GM18519 (cell line): ENCODE measurements around the gene UBE2S.
"Not testable (repeated sequence)": the region's sequence is repeated elsewhere in the genome, so short reads cannot be mapped to it uniquely, and the experiment has no call there.

ENCODE experiments used
- ATAC-seq: cut with Tn5 transposase; IDR thresholded peaks from one replicate; pipeline ENCODE4 v1.9.1; 2021; ENCODE audit warnings: mild to moderate bottlenecking, moderate library complexity; ENCODE audit not compliant: unreplicated experiment, low FRiP score

UBE2S gene

DNA sequence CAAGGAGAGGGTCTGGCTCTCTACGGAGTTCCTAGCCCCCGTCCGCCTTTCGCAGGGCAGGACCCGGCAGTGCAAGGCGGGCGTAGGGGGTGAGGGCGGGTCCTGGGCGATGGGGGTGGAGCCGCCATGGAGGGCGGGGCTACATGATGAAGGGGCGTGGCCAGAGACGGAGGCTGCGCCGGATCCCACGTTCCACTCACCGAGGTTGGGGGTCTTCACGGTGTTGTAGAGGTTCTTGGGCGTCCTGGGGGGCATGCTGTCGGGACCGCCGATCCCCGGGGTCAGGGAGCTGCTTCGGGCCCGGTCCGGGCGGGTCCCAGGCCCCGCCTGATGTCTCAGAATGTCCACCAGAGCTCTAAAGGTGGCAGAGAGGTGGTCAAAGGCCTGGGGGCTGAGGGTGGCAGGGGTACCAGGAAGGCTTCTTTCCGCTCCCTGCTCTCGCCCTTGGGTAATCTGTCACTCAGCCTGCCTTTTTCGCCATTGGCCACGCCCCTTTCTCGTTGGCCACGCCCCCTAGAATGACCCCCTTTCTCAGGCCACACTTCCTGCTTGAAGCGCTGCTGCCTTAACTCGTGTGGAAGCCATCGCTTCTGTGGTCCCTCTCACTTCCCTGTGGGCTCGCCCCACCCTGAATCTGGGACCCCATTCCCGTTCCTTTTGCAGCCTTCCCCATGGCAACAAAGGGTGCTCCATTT is 33.0 kb upstream of the UBE2S start:
- no peak for ATAC-seq

DNA sequence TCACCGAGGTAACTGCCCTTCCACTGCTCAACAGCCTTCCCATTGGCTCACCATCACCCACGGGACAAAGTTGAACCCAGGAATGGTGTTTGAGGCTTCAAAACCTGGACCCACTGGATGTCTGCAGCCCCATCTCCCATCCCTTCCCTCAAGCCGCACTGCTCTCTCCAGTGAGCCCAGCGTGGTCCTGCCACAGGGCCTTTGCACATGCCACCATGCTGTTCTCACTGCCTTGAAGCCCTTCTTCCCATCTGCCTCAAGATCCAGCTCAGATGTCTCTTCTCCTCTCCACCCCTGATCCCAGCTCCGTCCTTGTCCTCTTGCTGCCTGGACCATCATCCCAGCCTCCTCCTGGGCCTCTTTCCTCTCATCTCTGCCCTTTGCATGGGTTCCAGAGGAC is 31.5 kb upstream of the UBE2S start:
- ATAC-seq, result no peak

DNA sequence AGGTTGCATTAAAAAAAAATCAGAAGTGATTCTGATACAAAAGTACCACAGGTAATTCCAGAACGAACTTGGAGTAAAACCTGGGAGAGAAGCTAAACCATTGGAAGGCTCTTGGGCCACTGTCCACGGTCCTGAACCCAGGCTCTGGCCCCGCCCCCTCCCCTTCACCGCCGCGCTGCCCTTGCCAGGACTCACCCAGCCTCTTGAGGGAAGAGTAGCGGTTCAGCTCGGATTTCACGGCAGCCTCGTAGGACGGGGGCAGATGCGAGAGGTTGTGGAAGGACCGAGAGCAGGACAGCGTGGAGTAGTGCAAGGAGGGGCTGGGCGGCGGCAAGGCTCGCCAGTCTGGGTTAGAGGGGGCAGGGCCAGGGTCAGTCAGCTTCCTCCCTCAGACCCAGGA is 29.8 kb upstream of the UBE2S start:
- no peak for ATAC-seq

DNA sequence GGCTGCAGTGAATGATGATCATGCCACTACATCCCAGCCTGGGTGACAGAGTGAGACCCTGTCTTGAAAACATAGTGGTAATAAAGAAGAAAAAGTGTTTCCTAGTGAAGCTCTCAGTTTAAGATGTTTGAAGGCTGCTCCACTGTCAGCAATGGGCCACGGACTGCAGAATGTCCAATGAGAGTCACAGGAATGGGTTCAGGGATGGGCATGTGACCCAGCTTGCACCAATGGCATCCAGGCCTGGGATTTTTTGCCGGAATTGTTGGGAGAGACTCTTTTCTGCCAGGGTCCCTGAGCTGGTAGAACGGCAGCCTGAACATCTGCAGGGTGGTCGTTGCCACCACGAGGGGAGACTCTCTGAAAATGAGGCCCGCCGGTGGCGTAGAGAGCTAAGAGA is 29.3 kb upstream of the UBE2S start:
- no peak for ATAC-seq

DNA sequence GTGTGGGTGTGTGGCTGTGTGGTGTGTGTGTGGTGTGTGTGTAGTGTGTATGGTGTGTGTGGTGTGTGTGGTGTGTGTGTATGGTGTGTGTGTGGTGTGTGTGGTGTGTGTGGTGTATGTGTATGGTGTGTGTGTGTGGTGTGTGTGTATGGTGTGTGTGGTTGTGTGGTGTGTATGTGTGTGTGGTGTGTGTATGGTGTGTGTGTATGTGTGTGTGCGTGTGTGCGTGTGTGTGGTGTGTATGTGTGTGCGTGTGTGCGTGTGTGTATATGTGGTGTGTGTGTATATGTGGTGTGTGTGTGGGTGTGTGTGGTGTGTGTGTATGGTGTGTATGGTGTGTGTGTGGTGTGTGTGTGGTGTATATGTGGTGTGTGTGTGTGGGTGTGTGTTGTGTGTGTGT is 27.4 kb upstream of the UBE2S start:
- no peak for ATAC-seq

DNA sequence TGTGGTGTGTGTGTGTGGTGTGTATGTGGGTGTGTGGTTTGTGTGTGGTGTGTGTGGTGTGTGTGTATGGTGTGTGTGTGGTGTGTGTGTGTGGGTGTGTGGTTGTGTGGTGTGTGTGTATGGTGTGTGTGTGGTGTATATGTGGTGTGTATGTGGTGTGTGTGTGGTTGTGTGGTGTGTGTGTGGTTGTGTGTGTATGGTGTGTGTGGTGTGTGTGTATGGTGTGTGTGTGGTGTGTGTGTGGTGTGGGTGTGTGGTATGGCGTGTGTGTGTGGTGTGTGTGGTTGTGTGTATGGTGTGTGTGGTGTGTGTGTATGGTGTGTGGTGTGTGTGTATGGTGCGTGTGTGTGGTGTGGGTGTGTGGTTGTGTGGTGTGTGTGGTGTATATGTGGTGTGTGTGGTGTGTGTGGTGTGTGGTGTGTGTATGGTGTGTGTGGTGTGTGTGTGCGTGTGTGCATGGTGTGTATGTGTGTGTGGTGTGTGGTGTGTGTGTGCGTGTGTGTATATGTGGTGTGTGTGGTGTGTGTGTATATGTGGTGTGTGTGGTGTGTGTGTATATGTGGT is 26.9 kb upstream of the UBE2S start:
- no peak for ATAC-seq

DNA sequence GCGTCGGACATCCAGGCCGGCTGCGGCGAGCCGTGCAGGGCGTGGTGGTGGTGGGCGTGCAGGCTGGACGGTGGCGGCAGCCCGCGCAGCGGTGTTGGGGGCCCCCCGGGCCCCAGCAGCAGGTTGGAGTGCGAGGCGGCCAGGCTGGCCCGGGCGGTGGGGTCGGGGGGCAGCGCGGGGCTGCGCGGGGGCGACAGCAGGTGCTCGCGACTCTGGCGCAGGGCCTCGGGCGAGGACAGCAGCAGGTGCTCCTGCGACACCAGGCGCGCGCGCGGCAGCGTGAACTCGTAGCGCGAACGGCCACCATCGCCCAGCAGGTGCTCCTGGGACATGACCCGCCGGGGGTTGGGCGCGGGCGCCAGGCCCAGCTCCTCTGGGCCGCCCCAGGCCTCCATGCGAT is 25.7 kb upstream of the UBE2S start:
- no peak for ATAC-seq

DNA sequence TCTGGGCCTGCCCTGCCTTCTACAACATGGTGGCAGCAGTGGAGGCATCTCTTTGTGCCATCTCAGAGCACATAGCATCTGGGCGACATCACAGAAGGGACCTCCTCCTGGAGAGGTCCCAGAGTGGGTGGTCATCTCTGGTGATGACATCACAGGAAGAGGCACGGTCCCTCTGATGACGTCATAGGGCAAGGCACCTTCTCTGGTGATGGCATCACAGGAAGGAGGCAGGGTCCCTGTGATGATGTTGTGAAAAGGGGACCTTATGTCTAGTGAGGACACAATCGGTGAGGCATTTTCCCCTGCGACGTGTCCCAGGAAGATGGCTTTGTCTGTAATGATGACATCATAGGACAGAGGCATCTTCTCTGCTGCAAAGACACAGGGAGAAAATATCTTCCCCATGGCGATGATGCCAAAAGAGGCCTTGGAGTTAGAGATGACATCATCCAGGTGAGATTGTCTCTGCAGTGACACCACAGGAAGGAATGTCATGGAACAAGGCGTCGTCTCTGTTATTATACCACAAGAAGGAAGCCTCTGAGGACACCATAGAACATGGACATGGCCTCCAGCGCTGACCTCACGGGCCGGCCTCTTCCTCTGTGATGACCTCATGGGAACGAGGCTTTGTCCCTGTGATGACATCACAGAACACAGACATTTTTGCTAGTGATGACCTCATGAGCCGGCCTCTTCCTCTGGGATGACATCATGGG is 24.8 kb upstream of the UBE2S start:
- no peak for ATAC-seq

DNA sequence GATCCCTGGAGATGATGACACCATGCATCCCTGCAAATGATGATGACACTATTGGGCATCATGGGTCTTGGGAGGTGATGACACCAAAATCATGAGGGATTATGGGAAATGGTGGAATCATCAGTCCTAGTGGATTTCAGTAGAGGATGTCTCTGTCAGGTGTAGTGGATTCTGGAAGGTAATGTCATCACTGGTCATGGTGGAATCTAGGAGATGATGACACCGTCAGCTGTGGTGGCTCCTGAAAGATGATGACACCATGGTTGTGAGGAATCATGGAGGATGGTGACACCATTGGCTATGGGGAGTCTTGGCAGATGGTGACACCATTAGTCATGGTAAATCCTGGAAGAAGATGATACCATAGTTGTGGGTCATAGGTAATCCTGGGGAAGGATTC is 23.6 kb upstream of the UBE2S start:
- ATAC-seq, result no peak

DNA sequence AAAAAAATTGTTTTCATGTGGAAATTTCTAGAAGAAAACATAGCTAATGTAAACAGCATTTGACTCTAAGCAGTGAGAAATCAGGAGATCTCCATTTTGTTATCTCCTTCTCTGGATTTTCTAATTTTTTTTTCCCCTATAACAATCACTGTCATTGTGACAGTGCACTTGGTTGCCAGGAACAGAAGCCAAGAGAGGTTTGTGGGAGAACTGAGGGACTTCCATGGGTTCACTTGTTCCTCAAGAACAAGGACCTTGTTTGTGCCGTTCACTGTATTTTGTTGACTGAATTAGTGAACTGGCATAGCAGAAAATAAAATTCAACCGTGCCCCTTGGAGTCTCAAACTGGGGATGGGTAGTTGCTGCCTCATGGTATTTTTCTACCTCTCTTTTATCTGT is 18.5 kb upstream of the UBE2S start:
- no peak for ATAC-seq

DNA sequence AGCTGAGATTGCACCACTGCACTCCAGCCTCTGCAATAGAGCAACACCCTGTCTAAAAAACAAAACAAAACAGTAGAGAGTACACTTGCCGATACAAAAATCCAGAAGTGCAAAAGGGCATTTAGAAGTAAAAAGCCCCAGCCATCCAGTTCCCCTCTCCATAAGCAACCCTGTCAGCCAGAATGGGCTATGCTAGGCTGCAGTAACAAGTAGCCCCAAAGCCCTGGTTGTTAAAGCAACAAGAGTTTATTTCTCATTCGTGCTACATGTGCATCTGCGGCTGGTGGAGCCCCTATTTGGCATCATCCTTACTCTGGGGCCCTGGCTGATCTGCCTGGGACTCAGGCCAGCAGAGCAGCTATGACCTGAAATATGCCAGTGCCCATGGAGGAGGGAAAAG is 16.9 kb upstream of the UBE2S start:
- ATAC-seq, result no peak

DNA sequence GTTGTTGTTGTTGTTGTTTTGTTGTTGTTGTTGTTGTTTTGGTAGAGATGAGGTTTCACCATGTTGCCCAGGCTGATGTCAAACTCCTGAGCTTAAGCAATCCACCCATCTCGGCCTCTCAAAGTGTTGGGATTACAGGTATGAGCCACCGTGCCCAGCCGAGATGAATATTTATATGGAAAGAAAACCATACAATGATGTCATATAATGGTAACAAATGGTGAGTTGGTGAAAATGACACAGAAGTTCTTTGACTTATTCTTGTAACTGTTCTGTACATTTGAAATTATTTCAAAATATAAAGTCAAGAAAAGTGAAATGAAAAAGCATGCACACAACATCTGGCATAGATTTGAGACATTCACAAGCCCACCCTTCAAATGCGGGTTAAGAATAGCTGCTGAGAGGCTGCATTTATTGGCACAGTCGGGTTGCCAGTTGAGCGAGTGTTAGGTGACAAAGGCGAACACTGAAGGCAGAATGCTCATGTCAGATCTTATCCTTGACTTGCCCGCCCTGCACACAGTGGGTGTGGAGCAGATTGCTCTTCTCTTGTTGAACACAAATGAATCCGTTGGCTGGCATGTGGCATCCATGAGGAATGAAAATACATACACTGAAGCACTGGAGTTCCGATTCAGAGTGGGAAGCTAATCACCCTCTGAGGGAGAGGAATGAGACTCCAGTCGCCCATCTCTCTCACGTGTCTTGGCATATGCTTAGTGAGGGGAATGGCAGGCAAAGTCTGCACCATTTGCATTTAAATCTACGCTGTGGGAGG is 15.8 kb upstream of the UBE2S start:
- ATAC-seq, result no peak

DNA sequence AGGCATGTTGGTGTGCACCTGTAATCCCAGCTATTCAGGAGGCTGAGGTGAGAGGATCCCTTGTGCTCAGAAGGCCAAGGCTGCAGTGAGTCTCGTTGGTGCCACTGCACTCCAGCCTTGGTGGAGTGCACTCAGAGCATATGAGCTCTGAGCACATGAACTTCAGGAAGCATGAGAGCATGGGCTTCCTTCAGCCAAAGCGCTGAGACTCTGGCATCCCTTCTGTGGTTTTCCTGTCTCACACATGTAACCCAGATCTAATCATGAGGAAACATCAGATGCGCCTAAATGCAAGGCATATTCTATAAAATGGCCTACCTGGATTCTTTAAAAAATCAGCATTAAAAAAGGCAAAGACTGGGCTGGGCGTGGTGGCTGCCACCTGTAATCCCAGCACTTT is 13.7 kb upstream of the UBE2S start:
- not testable (repeated sequence) for ATAC-seq

DNA sequence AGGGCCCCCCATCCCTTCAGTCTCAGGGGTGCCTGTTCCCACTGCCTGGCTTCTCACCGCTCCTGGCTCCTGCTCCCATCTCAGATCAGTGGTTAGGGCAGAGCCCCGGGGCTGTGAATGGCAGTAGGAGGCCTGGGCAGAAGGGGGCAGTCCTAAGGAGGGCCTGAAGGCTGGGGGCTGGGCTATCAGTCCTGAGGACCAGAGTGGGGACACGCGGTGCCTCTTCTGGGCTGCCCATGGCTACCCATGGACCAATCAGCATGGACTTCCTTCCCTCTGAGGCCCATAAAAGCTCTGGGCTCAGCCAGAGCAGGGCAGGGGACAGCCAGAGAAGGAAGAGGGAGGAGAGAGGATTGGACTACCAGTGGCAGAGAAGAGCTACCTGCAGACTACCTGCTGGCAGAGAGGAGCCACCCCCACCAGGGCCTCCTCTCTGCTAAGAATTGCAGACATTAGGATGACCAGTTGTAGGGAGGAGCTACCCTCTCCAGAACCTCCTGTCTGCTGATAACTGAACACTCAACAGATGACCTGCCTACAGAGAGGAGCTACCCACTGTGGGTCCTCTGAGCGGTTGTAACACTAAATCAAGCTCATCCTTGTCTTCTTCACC is 12.1 kb upstream of the UBE2S start:
- no peak for ATAC-seq

DNA sequence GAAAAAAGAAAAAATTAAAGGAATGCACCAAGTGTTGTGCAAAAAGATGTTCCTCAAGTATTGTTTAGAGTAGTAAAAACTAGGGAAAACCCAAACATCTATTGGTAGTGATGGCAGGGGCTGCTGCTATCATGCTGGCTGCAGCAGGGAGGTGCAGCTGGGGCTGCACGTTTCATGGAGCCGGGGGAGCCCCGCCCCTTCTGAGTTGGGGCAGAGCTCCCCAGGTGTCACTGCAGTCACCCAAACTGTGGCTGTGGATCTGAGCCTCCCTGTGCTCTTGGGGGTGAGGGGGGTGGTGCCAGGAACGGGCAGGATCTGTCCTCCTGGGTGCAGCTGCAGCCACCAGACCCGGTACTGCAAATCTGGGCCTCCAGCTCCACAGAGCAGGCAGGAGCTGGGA is 11.5 kb upstream of the UBE2S start:
- no peak for ATAC-seq

DNA sequence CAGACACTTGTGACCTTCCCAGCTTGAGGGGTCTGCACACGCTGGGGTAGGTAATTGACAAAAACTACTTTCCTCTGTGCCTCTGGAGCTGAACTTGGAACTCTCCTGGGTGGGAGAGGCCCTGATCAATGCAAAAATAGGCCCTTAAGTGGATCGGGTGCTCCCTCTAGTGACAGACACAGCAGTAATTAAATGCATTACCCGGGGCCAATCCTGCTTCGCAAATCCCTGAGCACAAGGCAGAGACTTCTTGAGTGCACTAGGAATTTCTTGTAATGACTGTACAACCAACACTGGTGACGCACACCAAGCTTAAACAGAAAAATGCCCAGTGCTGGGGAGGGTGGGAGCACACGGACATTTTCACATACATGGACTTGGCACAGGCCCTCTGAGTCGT is 10.6 kb upstream of the UBE2S start:
- ATAC-seq, result no peak

DNA sequence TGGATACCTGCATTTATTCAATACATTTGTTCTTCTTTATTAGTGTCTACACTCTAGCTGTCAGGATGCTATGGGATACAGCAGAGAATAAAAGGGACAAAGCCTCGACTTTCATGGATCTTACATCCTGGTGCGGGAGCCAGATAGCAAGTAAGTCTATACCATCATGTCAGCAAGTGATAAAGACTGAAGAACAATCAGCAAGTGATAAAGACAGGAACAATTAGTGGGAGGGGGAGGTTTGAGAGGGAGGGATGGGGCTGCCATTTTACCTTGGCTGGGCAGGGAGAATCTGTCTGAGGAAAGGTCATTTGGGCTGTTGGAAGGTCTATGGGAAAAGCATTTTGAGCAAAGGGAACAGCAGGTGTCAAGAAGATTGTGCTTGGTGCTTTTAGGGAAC is 2.6 kb upstream of the UBE2S start:
- no peak for ATAC-seq

DNA sequence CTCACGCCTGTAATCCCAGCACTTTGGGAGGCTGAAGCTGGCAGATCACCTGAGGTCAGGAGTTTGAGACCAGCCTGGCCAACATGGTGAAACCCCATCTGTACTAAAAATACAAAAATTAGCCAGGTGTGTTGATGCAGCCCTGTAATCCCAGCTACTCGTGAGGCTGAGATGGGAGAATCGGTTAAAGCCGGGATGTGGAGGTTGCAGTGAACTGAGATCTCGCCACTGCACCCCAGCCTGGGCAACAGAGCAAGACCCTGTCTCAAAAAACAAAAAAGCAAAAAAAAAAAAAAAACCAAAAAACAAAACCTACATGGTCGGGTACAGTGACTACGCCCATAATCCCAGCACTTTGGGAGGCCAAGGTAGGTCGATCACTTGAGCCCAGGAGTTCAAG is 1.6 kb upstream of the UBE2S start:
- ATAC-seq, result not testable (repeated sequence)

DNA sequence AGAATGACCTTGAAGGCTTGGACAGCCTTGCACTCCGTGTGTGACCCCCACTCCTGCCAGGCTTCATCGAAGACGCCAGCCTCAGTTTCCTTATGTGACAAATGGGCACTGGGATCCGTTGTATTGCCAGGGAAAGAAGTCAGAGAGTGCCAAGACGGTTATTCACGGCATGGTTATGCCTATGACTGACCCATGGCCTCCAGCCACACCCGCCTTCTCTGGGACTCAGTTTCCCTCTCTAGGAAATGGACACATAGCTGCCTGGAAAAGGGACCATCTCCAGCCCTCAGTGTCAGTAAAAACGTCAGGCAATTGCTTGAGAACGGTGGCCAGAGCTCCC is 915 bp upstream of the UBE2S start:
- ATAC-seq, result no peak

DNA sequence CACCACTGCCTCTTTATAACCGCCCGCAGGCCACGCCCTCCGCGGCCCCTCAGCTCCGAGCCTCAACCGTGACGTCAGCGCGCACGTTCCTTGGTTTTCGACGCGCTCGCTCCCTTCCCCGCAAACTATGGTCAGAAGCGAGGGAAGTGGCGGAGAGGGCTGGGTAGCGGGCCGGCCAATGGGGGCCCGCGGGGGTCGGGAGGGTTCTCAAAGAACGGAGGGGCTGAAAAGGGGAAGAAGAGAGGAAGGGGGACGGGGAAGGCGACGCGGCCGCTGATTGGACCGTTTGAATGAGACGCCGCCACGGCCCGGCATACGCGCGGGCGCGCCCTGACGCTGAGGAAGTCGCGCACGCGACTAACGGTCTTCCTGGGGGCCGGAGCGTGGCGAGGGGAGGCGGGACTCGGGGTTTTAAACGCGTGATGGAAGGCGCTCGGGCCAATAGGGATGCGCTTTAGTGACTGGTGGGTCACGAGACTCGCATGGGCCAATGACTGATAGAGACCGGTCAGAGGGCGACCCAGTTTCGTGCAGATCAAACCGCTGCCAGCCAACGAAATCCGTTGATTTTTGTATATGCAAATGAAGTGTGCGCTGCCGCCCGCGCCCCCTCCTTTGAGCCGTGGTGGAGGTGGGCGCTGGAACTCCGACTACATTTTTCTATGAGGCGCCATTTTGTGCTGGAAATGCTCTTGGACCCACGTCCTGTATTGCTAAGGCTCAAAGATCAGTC is 378 bp upstream of the UBE2S start:
- peak; percentile 70 for ATAC-seq
